PC-3 (cell line): Measurements from ENCODE around the gene ZNF354C. TPM values are rescaled to one million over a fixed set of nuclear protein-coding genes. Genes with fewer than 3 reads are reported as not detected.

ENCODE experiments used
- ATAC-seq: fragments of 200-7000 bp; cut with Tn5 transposase; 2 replicates; pipeline ENCODE4 v1.9.1; 2020; ENCODE audit warnings: mild to moderate bottlenecking, moderate library complexity
- BruUV-seq: library from RNA; stranded (reverse); fragments of 400-500 nt; replicated peaks from 2 replicates; lab custom pipeline; 2021; lab: Mats Ljungman, UMichigan
- CTCF ChIA-PET: fragments of 300-600 bp; sonication (Branson Sonifier 250); formaldehyde crosslinking; loops from one replicate; lab custom pipeline; 2022; ENCODE audit warnings: antibody characterized with exemption; lab: Charles Lee
- POLR2A ChIA-PET: fragments of 300-600 bp; sonication (Branson Sonifier 250); formaldehyde crosslinking; loops from one replicate; lab custom pipeline; 2022; ENCODE audit warnings: antibody characterized with exemption; ENCODE audit not compliant: unreplicated experiment; lab: Charles Lee
- DNase-seq: peaks from one replicate; pipeline ENCODE4 v3.0.0-alpha.2; 2015
- H2AFZ ChIP-seq: fragments of 300-600 bp; sonication (generic); 2 replicates; pipeline ENCODE4 v1.6.0; 2016; ENCODE audit warnings: antibody characterized with exemption, low read length
- H3F3A ChIP-seq: fragments of 300-600 bp; sonication (generic); one replicate; pipeline ENCODE4 v1.6.0; 2017; ENCODE audit warnings: antibody characterized with exemption, low read length, control low read depth, mild to moderate bottlenecking; ENCODE audit not compliant: unreplicated experiment
- H3K27ac ChIP-seq: fragments of 300-600 bp; sonication (generic); 2 replicates; pipeline ENCODE4 v1.5.1; 2016; ENCODE audit warnings: mild to moderate bottlenecking, low read length
- H3K27me3 ChIP-seq: fragments of 300-600 bp; sonication (generic); 2 replicates; pipeline ENCODE4 v1.6.1; 2016; ENCODE audit warnings: low read length, mixed read lengths
- H3K36me3 ChIP-seq: fragments of 300-600 bp; sonication (generic); 2 replicates; pipeline ENCODE4 v1.6.1; 2016; ENCODE audit warnings: low read depth, mixed run types, low read length, mixed read lengths
- H3K4me1 ChIP-seq: fragments of 300-600 bp; sonication (generic); 2 replicates; pipeline ENCODE4 v1.5.1; 2016; ENCODE audit warnings: low read length; ENCODE audit not compliant: insufficient read depth
- H3K4me2 ChIP-seq: fragments of 300-600 bp; sonication (generic); 2 replicates; pipeline ENCODE4 v1.6.0; 2016; ENCODE audit warnings: low read length
- H3K4me3 ChIP-seq: fragments of 300-600 bp; sonication (generic); 2 replicates; pipeline ENCODE4 v1.5.1; 2016; ENCODE audit warnings: mild to moderate bottlenecking, low read length, mixed read lengths
- H3K79me2 ChIP-seq: fragments of 300-600 bp; sonication (generic); 2 replicates; pipeline ENCODE4 v1.6.1; 2017; ENCODE audit warnings: low read length, mixed read lengths
- H3K9ac ChIP-seq: fragments of 300-600 bp; sonication (generic); 2 replicates; pipeline ENCODE4 v1.6.0; 2016; ENCODE audit warnings: mild to moderate bottlenecking, low read length
- H3K9me2 ChIP-seq: fragments of 300-600 bp; sonication (generic); replicated peaks from 2 replicates; pipeline ENCODE4 v1.6.1; 2016; ENCODE audit warnings: mixed run types, low read length, mixed read lengths
- H3K9me3 ChIP-seq: fragments of 300-600 bp; sonication (generic); 2 replicates; pipeline ENCODE4 v1.6.1; 2016; ENCODE audit warnings: low read length, mixed read lengths
- H4K20me1 ChIP-seq: fragments of 300-600 bp; sonication (generic); 2 replicates; pipeline ENCODE4 v1.6.1; 2016; ENCODE audit warnings: low read length, mixed read lengths
- CTCF ChIP-seq: fragments of 300-600 bp; sonication (generic); conservative IDR thresholded peaks from 2 replicates; pipeline ENCODE4 v1.5.1; 2017; ENCODE audit warnings: antibody characterized with exemption, low read depth, mild to moderate bottlenecking, low read length
- EZH2 ChIP-seq: fragments of 300-600 bp; sonication (generic); IDR thresholded peaks from one replicate; pipeline ENCODE4 v1.6.1; 2017; ENCODE audit warnings: antibody characterized with exemption, mild to moderate bottlenecking, low read length; ENCODE audit not compliant: unreplicated experiment
- EZH2phosphoT487 ChIP-seq: fragments of 300-600 bp; sonication (generic); IDR thresholded peaks from 2 replicates; pipeline ENCODE4 v1.6.1; 2018; ENCODE audit warnings: mild to moderate bottlenecking, antibody characterized with exemption, low read length, borderline replicate concordance
- intact Hi-C: fragments of 100-400 bp; cut with micrococcal nuclease; formaldehyde crosslinking; loops from 2 replicates; pipeline ENCODE4 v1.9.0; 2023
- total RNA-seq: library from RNA; depleted of rRNA; stranded (reverse); fragments of >200 nt; gene quantifications from 2 replicates; pipeline ENCODE4 v1.2.3, GENCODE V29; 2014

The ZNF354C gene
- total RNA-seq, 1 experiment from 2014 or later = not detected

- no peaks in the 10 kb centered on the region for H3K36me3 ChIP-seq
- H3F3A ChIP-seq = no peaks in the 10 kb centered on the region
- H3K9ac ChIP-seq = no peak overlapping the region
- H4K20me1 ChIP-seq = no peaks in the 10 kb centered on the region
- no peak overlapping the region for H3K4me3 ChIP-seq
- no peaks in the 10 kb centered on the region for H3K27me3 ChIP-seq
- H3K79me2 ChIP-seq = no peaks in the 10 kb centered on the region
- H3K27ac ChIP-seq = no peak overlapping the region
- no peak for DNase-seq
- TF ChIP-seq CTCF (no peak), EZH2 (no peak), EZH2phosphoT487 (no peak)
- ATAC-seq = no peak
- no peaks in the 10 kb centered on the region for H3K9me2 ChIP-seq
- no peak overlapping the region for H3K4me2 ChIP-seq
- BruUV-seq = no TSS peak
- POLR2A ChIA-PET = no interaction called here
- H2AFZ ChIP-seq = no peak overlapping the region
- CTCF ChIA-PET = no interaction called here
- no peaks in the 10 kb centered on the region for H3K4me1 ChIP-seq
- intact Hi-C loops = no loop called here
- H3K9me3 ChIP-seq = no peaks in the 10 kb centered on the region
These were observed 70.0 kb downstream of the ZNF354C start for GRCh38 chr5:179130101-179130681.

- H3K4me1 ChIP-seq = no peaks in the 10 kb centered on the region
- ChIA-PET POLR2A (no interaction called here), CTCF (no interaction called here)
- no peak for ATAC-seq
- H3K36me3 ChIP-seq = no peaks in the 10 kb centered on the region
- H3K9ac ChIP-seq = no peak overlapping the region
- H3K9me2 ChIP-seq = no peaks in the 10 kb centered on the region
- H3K4me2 ChIP-seq = no peak overlapping the region
- H3F3A ChIP-seq = no peaks in the 10 kb centered on the region
- TF ChIP-seq CTCF (no peak), EZH2 (no peak), EZH2phosphoT487 (no peak)
- H3K27ac ChIP-seq = no peak overlapping the region
- intact Hi-C loops = no loop called here
- no peak overlapping the region for H3K4me3 ChIP-seq
- H3K79me2 ChIP-seq = no peaks in the 10 kb centered on the region
- H2AFZ ChIP-seq = no peak overlapping the region
- DNase-seq = no peak
- no peaks in the 10 kb centered on the region for H3K27me3 ChIP-seq
- H3K9me3 ChIP-seq = no peaks in the 10 kb centered on the region
- H4K20me1 ChIP-seq = no peaks in the 10 kb centered on the region
- BruUV-seq = no TSS peak
These were observed 71.2 kb downstream of the ZNF354C start for GRCh38 chr5:179131321-179131835.

- Histone ChIP-seq H3K27me3 (no peaks in the 10 kb centered on the region), H3K4me3 (no peak overlapping the region), H2AFZ (no peak overlapping the region), H3K4me1 (no peaks in the 10 kb centered on the region), H3K9me2 (no peaks in the 10 kb centered on the region), H4K20me1 (no peaks in the 10 kb centered on the region), H3K9me3 (no peaks in the 10 kb centered on the region), H3K79me2 (no peaks in the 10 kb centered on the region), H3K4me2 (no peak overlapping the region), H3K36me3 (no peaks in the 10 kb centered on the region), H3F3A (no peaks in the 10 kb centered on the region), H3K9ac (no peak overlapping the region), H3K27ac (no peak overlapping the region)
- ATAC-seq (no peak), DNase-seq (no peak)
- TF ChIP-seq EZH2phosphoT487 = no peak
- no peak for TF ChIP-seq EZH2
- TF ChIP-seq CTCF = no peak
- ChIA-PET POLR2A (no interaction called here), CTCF (no interaction called here)
- BruUV-seq = no TSS peak
- intact Hi-C loops = no loop called here
These were observed 71.9 kb downstream of the ZNF354C start for GRCh38 chr5:179131886-179132585.
